H1 (cell line): ENCODE measurements around the gene NFIA. TPM values are rescaled to one million over a fixed set of nuclear protein-coding genes. Genes with fewer than 3 reads are reported as not detected.

Source experiments
- CTCF ChIA-PET: fragments of 300-600 bp; sonication (Branson Sonifier 250); formaldehyde crosslinking; loops from one replicate; lab custom pipeline; 2021; ENCODE audit not compliant: partially characterized antibody; lab: Charles Lee
- POLR2A ChIA-PET: fragments of 300-600 bp; sonication (Branson Sonifier 250); formaldehyde crosslinking; loops from one replicate; lab custom pipeline; 2021; ENCODE audit warnings: inconsistent platforms; ENCODE audit not compliant: partially characterized antibody; lab: Charles Lee
- DNase-seq, 2 experiments: peaks; one replicate each; pipeline versions ENCODE4 v3.0.0 to v3.0.0-alpha.2; 2010 to 2022; ENCODE audit warnings: low spot score in 2 of 2, low read depth in 1 of 2, mixed read lengths in 1 of 2
- FAIRE-seq: peaks from 2 replicates; lab custom pipeline; 2011; peaks lifted over from hg19 to GRCh38; lab: Jason Lieb, UNC
- H2AFZ ChIP-seq: 2 replicates; pipeline ENCODE4 v1.8.1; 2012; ENCODE audit warnings: low read length, inconsistent platforms
- H2AK5ac ChIP-seq: 2 replicates; pipeline ENCODE4 v1.6.1; 2013; ENCODE audit warnings: low read depth, low read length
- H2BK120ac ChIP-seq: replicated peaks from 2 replicates; pipeline ENCODE3; 2013; ENCODE audit warnings: low read depth, low read length, inconsistent platforms
- H2BK12ac ChIP-seq: 2 replicates; pipeline ENCODE4 v1.6.1; 2013; ENCODE audit warnings: low read depth, low read length
- H2BK15ac ChIP-seq: 2 replicates; pipeline ENCODE4 v1.6.1; 2013; ENCODE audit warnings: low read length
- H2BK20ac ChIP-seq: 2 replicates; pipeline ENCODE4 v1.6.1; 2013; ENCODE audit warnings: low read length
- H2BK5ac ChIP-seq: 2 replicates; pipeline ENCODE4 v1.6.1; 2013; ENCODE audit warnings: low read depth, low read length
- H3K14ac ChIP-seq: 2 replicates; pipeline ENCODE4 v1.6.1; 2013; ENCODE audit warnings: inconsistent platforms; ENCODE audit not compliant: insufficient read length
- H3K18ac ChIP-seq: 2 replicates; pipeline ENCODE4 v1.6.1; 2013; ENCODE audit warnings: low read length; ENCODE audit errors: extremely low read depth
- H3K23ac ChIP-seq: 2 replicates; pipeline ENCODE4 v1.6.1; 2013; ENCODE audit warnings: inconsistent platforms; ENCODE audit not compliant: insufficient read length
- H3K23me2 ChIP-seq: 2 replicates; pipeline ENCODE4 v1.6.1; 2013; ENCODE audit warnings: low read depth, low read length
- H3K27ac ChIP-seq: 2 replicates; pipeline ENCODE4 v1.6.1; 2011; ENCODE audit warnings: low read depth, low read length, inconsistent platforms
- H3K27me3 ChIP-seq, 4 experiments: replicated peaks in 1 of 4; 1 replicate in 1 of 4; 2 replicates in 3 of 4; pipeline versions ENCODE4 v1.6.1 to v1.8.1; 2011 to 2013; ENCODE audit warnings: low read length in 3 of 4, mild to moderate bottlenecking in 3 of 4, inconsistent platforms in 2 of 4, mixed read lengths in 2 of 4, moderate library complexity in 1 of 4; ENCODE audit not compliant: control insufficient read depth in 3 of 4, insufficient read depth in 3 of 4; ENCODE audit errors: extremely low read depth in 1 of 4
- H3K36me3 ChIP-seq, 4 experiments: 2 replicates each; pipeline versions ENCODE4 v1.6.1 to v1.8.1; 2011 to 2013; ENCODE audit warnings: mild to moderate bottlenecking in 4 of 4, low read length in 3 of 4, moderate library complexity in 2 of 4, control low read depth in 1 of 4, inconsistent platforms in 1 of 4; ENCODE audit not compliant: insufficient read depth in 4 of 4, control insufficient read depth in 2 of 4
- H3K4ac ChIP-seq: replicated peaks from 2 replicates; pipeline ENCODE3; 2013; ENCODE audit warnings: low read length, low read depth, mixed read lengths, inconsistent platforms; ENCODE audit not compliant: insufficient read length
- H3K4me1 ChIP-seq, 4 experiments: replicated peaks in 1 of 4; 1 replicate in 1 of 4; 2 replicates in 3 of 4; pipeline versions ENCODE4 v1.6.1 to v1.8.1; 2011 to 2013; ENCODE audit warnings: low read length in 3 of 4, inconsistent platforms in 2 of 4, mixed read lengths in 1 of 4; ENCODE audit not compliant: insufficient read depth in 4 of 4, control insufficient read depth in 3 of 4
- H3K4me2 ChIP-seq, 2 experiments: 2 replicates each; pipeline versions ENCODE4 v1.6.1 to v1.8.1; 2011 to 2013; ENCODE audit warnings: low read depth in 2 of 2, low read length in 2 of 2, control low read depth in 1 of 2, inconsistent platforms in 1 of 2, mild to moderate bottlenecking in 1 of 2; ENCODE audit not compliant: insufficient read depth in 1 of 2
- H3K4me3 ChIP-seq, 4 experiments: fragments of 200-600, 300-600 bp in 1 of 4; sonication (generic), shearing (Covaris generic), sonication (Bioruptor Twin) in 1 of 4; 2 replicates each; pipeline versions ENCODE4 v1.5.1 to v1.8.1; 2011 to 2016; ENCODE audit warnings: low read length in 4 of 4, low read depth in 3 of 4, control low read depth in 2 of 4, inconsistent platforms in 2 of 4, mild to moderate bottlenecking in 2 of 4, mixed read lengths in 1 of 4, moderate library complexity in 1 of 4; ENCODE audit not compliant: insufficient read depth in 2 of 4; ENCODE audit errors: extremely low read depth in 1 of 4
- H3K56ac ChIP-seq: replicated peaks from 2 replicates; pipeline ENCODE3; 2013; ENCODE audit warnings: low read depth, mild to moderate bottlenecking, mixed read lengths, low read length, inconsistent platforms; ENCODE audit not compliant: insufficient read length
- H3K79me1 ChIP-seq: 2 replicates; pipeline ENCODE4 v1.6.1; 2013; ENCODE audit warnings: low read depth, low read length, control low read depth
- H3K79me2 ChIP-seq, 2 experiments: 2 replicates each; pipeline versions ENCODE4 v1.6.1 to v1.8.1; 2012 to 2013; ENCODE audit warnings: low read length in 2 of 2, mild to moderate bottlenecking in 2 of 2, inconsistent platforms in 1 of 2; ENCODE audit not compliant: insufficient read depth in 2 of 2, control insufficient read depth in 1 of 2
- H3K9ac ChIP-seq, 4 experiments: replicated peaks in 1 of 4; 1 replicate in 1 of 4; 2 replicates in 3 of 4; pipeline versions ENCODE4 v1.6.1 to v1.8.1; 2011 to 2013; ENCODE audit warnings: low read depth in 3 of 4, low read length in 3 of 4, control low read depth in 2 of 4, mild to moderate bottlenecking in 2 of 4, moderate library complexity in 2 of 4, inconsistent platforms in 1 of 4; ENCODE audit errors: extremely low read depth in 1 of 4
- H3K9me3 ChIP-seq, 2 experiments: 2 replicates each; pipeline versions ENCODE4 v1.6.1 to v1.8.1; 2012 to 2013; ENCODE audit warnings: mild to moderate bottlenecking in 2 of 2, moderate library complexity in 2 of 2, control low read depth in 1 of 2, inconsistent platforms in 1 of 2, low read depth in 1 of 2, low read length in 1 of 2, mixed read lengths in 1 of 2; ENCODE audit not compliant: insufficient read depth in 2 of 2
- H4K20me1 ChIP-seq, 2 experiments: replicated peaks in 1 of 2; 2 replicates each; pipeline versions ENCODE3 to v1.8.1; 2011 to 2013; ENCODE audit warnings: inconsistent platforms in 2 of 2, low read length in 2 of 2, mild to moderate bottlenecking in 1 of 2; ENCODE audit not compliant: insufficient read depth in 2 of 2, control insufficient read depth in 1 of 2
- H4K5ac ChIP-seq: 2 replicates; pipeline ENCODE4 v1.6.1; 2013; ENCODE audit warnings: low read length, low read depth, mixed read lengths, inconsistent platforms; ENCODE audit not compliant: insufficient read length
- H4K8ac ChIP-seq: 2 replicates; pipeline ENCODE4 v1.8.0; 2013; ENCODE audit warnings: mild to moderate bottlenecking, moderate library complexity, low read length, inconsistent platforms; ENCODE audit not compliant: insufficient read depth; ENCODE audit errors: extremely low read depth
- H4K91ac ChIP-seq: replicated peaks from 2 replicates; pipeline ENCODE3; 2013; ENCODE audit warnings: low read length, mixed read lengths, inconsistent platforms; ENCODE audit not compliant: insufficient read length
- ASH2L ChIP-seq: fragments of 200-600, 300-600 bp; sonication (generic); IDR thresholded peaks from one replicate; pipeline ENCODE4 v1.7.1; 2017; ENCODE audit warnings: low read length
- CBX8 ChIP-seq: fragments of 300-800, 300-1000 bp; sonication (generic); IDR thresholded peaks from 2 replicates; pipeline ENCODE4 v1.7.1; 2016; ENCODE audit warnings: low read depth, low read length, borderline replicate concordance
- EZH2 ChIP-seq: fragments of 200-600 bp; sonication (generic); IDR thresholded peaks from 2 replicates; pipeline ENCODE4 v1.7.1; 2012; ENCODE audit warnings: low read depth, mild to moderate bottlenecking, moderate library complexity, low read length, inconsistent platforms; ENCODE audit not compliant: severe bottlenecking
- FOSL1 ChIP-seq: IDR thresholded peaks from 2 replicates; pipeline ENCODE4 v1.6.1; 2011; ENCODE audit warnings: mild to moderate bottlenecking, low read depth, low read length, moderate library complexity; ENCODE audit not compliant: insufficient read depth
- NRF1 ChIP-seq: IDR thresholded peaks from 2 replicates; pipeline ENCODE4 v1.6.1; 2011; ENCODE audit warnings: mild to moderate bottlenecking, low read depth, low read length, improper control_type of control experiment
- POLR2AphosphoS5 ChIP-seq: IDR thresholded peaks from 2 replicates; pipeline ENCODE4 v1.6.1; 2011; ENCODE audit warnings: low read depth, low read length
- SUZ12 ChIP-seq: fragments of 200-600 bp; sonication (generic); IDR thresholded peaks from 2 replicates; pipeline ENCODE4 v1.6.1; 2012; ENCODE audit warnings: mild to moderate bottlenecking, inconsistent platforms, low read length, moderate library complexity, mixed read lengths
- TBP ChIP-seq: IDR thresholded peaks from 2 replicates; pipeline ENCODE4 v1.6.1; 2011; ENCODE audit warnings: low read depth, low read length, improper control_type of control experiment
- TEAD4 ChIP-seq: IDR thresholded peaks from 2 replicates; pipeline ENCODE4 v1.6.1; 2012; ENCODE audit warnings: low read depth, low read length, inconsistent platforms, mixed read lengths
- USF2 ChIP-seq: IDR thresholded peaks from 2 replicates; pipeline ENCODE4 v1.6.1; 2011; ENCODE audit warnings: low read length, improper control_type of control experiment
- YY1 ChIP-seq: IDR thresholded peaks from 2 replicates; pipeline ENCODE4 v1.6.1; 2011; ENCODE audit warnings: low read depth, mild to moderate bottlenecking, low read length
- WGBS, 2 experiments: shearing (Covaris generic) in 1 of 2; methylation state at CpG; one replicate each; pipeline versions ENCODE4 v1.1.6 to v1.1.7; 2013 to 2015; ENCODE audit warnings: low lambda C conversion rate in 2 of 2, mixed read lengths in 2 of 2, inconsistent platforms in 1 of 2, low coverage in 1 of 2, missing lambda C conversion rate in 1 of 2; ENCODE audit not compliant: insufficient replicate concordance in 2 of 2, insufficient coverage in 1 of 2, insufficient read length in 1 of 2; ENCODE audit errors: extremely low coverage in 1 of 2, missing lambda C conversion rate in 1 of 2; 5-methylcytosine and 5-hydroxymethylcytosine counted together
- polyA plus RNA-seq, 7 experiments: library from polyadenylated mRNA; depleted of rRNA in 3 of 7; stranded (reverse) in 5 of 7; unstranded in 2 of 7; fragments of >200 nt in 5 of 7; fragments of 200-250 nt in 2 of 7; gene quantifications; 1 replicate in 5 of 7; 2 replicates in 1 of 7; 4 replicates in 1 of 7; pipeline versions ENCODE4 v1.2.1 to v1.2.3, GENCODE V29; 2011 to 2013; ENCODE audit warnings: missing spikeins in 2 of 7, mixed read lengths in 2 of 7
- total RNA-seq: library from RNA; stranded (reverse); fragmentation: NEBNext Ultra II Directional; extraction: Animal tissue kit (Norgen Biotek cat#: 25700); gene quantifications from 2 replicates; pipeline ENCODE4 v1.2.1, GENCODE V29; 2021

Gene NFIA
- total and polyA plus RNA-seq, 2 of the 8 experiments (the other 6 are each of a cell fraction or from before 2014, with no cell fraction given) = 1.8 to 2.3 TPM

- Histone ChIP-seq H3K4me2 (no peak overlapping the region), H3K4me1 (no peaks in the 10 kb centered on the region), H3K14ac (no peak overlapping the region), H3K27me3 (no peaks in the 10 kb centered on the region), H2BK5ac (no peak overlapping the region), H3K9ac (no peak overlapping the region), H3K4me3 (no peak overlapping the region), H2BK120ac (no peak overlapping the region), H3K23me2 (no peaks in the 10 kb centered on the region), H3K79me1 (no peaks in the 10 kb centered on the region), H2BK12ac (no peak overlapping the region), H4K5ac (no peak overlapping the region), H3K4ac (no peak overlapping the region), H4K91ac (no peak overlapping the region), H3K27ac (no peak overlapping the region), H4K20me1 (no peaks in the 10 kb centered on the region), H2AK5ac (no peak overlapping the region), H3K79me2 (no peaks in the 10 kb centered on the region), H3K9me3 (no peaks in the 10 kb centered on the region), H2BK20ac (no peak overlapping the region), H3K18ac (no peak overlapping the region), H3K23ac (no peak overlapping the region), H3K56ac (no peak overlapping the region), H2BK15ac (no peak overlapping the region), H4K8ac (no peak overlapping the region), H2AFZ (0 out of 2 replicates have a peak overlapping the region, but pooled peaks have one; percentile 42), H3K36me3 (no peaks in the 10 kb centered on the region)
- ChIA-PET CTCF (interaction anchor here (1.1 to 1.6 kb wide), 3 partner anchors 9 to 181 kb away, joined by 3 to 4 read pairs (median 3); no protein-coding TSS in a partner anchor), POLR2A (interaction anchor here (0.6 kb wide), 1 partner anchor 337 kb away, joined by 3 read pairs; no protein-coding TSS in a partner anchor)
- no peak for FAIRE-seq
- DNase-seq = no peak
- 80% methylated on average over 3 of the region's 3 CpGs; no CpG with 5 or more reads in 1 of the 2 experiments for WGBS, 2 experiments
- TF ChIP-seq FOSL1 (no peak), SUZ12 (no peak), TEAD4 (no peak), POLR2AphosphoS5 (no peak), USF2 (no peak), EZH2 (no peak), NRF1 (no peak), ASH2L (no peak), YY1 (no peak), TBP (no peak), CBX8 (no peak)
Observed at GRCh38 chr1:61230523-61230922, 148.2 kb downstream of the NFIA start.
